Psoas muscle (tissue), 8 donors: ENCODE data around the gene SDHD. TPM values are rescaled to one million over a fixed set of nuclear protein-coding genes. Genes with fewer than 3 reads are reported as not detected.
A peak's percentile ranks its signal among the peaks of the same experiment; 100 is the strongest.

Source experiments
- ATAC-seq, 4 donors: fragments of 200-7000 bp; cut with Tn5 transposase; one replicate each; pipeline ENCODE4 v1.9.1; 2020; ENCODE audit warnings: moderate library complexity in 3 of 4, mild to moderate bottlenecking in 2 of 4
- DNase-seq, 2 donors: peaks; one replicate each; pipeline ENCODE4 v3.0.0-alpha.2; 2020
- H3K27ac ChIP-seq: fragments of 200-600 bp; one replicate; pipeline ENCODE4 v1.8.0; 2022
- H3K27me3 ChIP-seq, 3 donors: fragments of 200-600 bp in 1 of 3; one replicate each; pipeline versions ENCODE4 v1.6.1 to v1.8.0; 2013 to 2022; ENCODE audit warnings: low read length in 2 of 3, mild to moderate bottlenecking in 2 of 3, moderate library complexity in 1 of 3; ENCODE audit not compliant: insufficient read depth in 3 of 3
- H3K36me3 ChIP-seq, 2 donors: fragments of 200-600 bp in 1 of 2; one replicate each; pipeline versions ENCODE4 v1.6.1 to v1.8.0; 2013 to 2022; ENCODE audit warnings: low read depth in 1 of 2, mild to moderate bottlenecking in 1 of 2, moderate library complexity in 1 of 2; ENCODE audit not compliant: insufficient read depth in 1 of 2
- H3K4me1 ChIP-seq: fragments of 200-600 bp; one replicate; pipeline ENCODE4 v1.8.0; 2022
- H3K4me3 ChIP-seq: fragments of 200-600 bp; one replicate; pipeline ENCODE4 v1.8.0; 2022; ENCODE audit warnings: mild to moderate bottlenecking
- H3K9me3 ChIP-seq: fragments of 200-600 bp; one replicate; pipeline ENCODE4 v1.8.0; 2022
- CTCF ChIP-seq: fragments of 200-600 bp; IDR thresholded peaks from one replicate; pipeline ENCODE4 v1.8.0; 2022; ENCODE audit warnings: antibody characterized with exemption
- WGBS, 3 donors: extraction: QIAGEN DNeasy Blood & Tissue Kit; methylation state at CpG; one replicate each; pipeline versions ENCODE4 v1.1.6 to v1.1.7; 2013; 5-methylcytosine and 5-hydroxymethylcytosine counted together
- intact Hi-C, 2 donors: fragments of 100-400 bp; cut with DNase I; formaldehyde crosslinking; loops; one replicate each; pipeline versions ENCODE4 v1.11.0 to v1.14.2; 2022
- polyA plus RNA-seq, 3 donors: library from polyadenylated mRNA; stranded (reverse); fragments of 200-250 nt; gene quantifications; one replicate each; pipeline ENCODE4 v1.2.3, GENCODE V29; 2013
- total RNA-seq, 4 donors: library from RNA; stranded (reverse); fragmentation: NEBNext Ultra II Directional in 2 of 4; extraction: Animal tissue kit (Norgen Biotek cat#: 25700) in 2 of 4; gene quantifications; one replicate each; pipeline versions ENCODE4 v1.2.1 to v1.2.4, GENCODE V29; 2021 to 2023
- donor health status: healthy with polysubstance abuse.
- donor health status: DM: no; HTN: no; CAD: no; lungs with moderate emphysema.
- donor health status: Bipolar disorder and iron deficiency.
- donor health status: healthy.
- donor health status: DM: yes; HTN: yes; CAD: no.
- donor health status: DM: no; HTN: no; CAD: no.
- donor health status: DM: no; HTN: no; CAD: no.
- donor health status: DM: yes; HTN: yes; CAD: no.

The SDHD gene
- total and polyA plus RNA-seq, 7 donors = 168 to 264 (median 219) TPM

- TF ChIP-seq CTCF = peak; percentile 64
- H3K4me3 ChIP-seq = no peak overlapping the region
- 55 to 65% (median 60%) methylated on average over 6 of the region's 6 CpGs for WGBS, 3 donors
- DNase-seq (no peak), ATAC-seq (peak; percentile 75 to 89 (median 83))
- peaks cover 17% of the 10 kb centered on the region for H3K4me1 ChIP-seq
- no peaks in the 10 kb centered on the region for H3K9me3 ChIP-seq
- no peaks in the 10 kb centered on the region for H3K36me3 ChIP-seq
- H3K27me3 ChIP-seq = no peaks in the 10 kb centered on the region
- no peak overlapping the region for H3K27ac ChIP-seq
- intact Hi-C loops = loop anchor here (2.0 to 5.0 kb wide), 3 partner anchors 63 to 169 kb away; partner anchors contain the start of gene BCO2 (in 1 of the 2)
Observed at GRCh38 chr11:112113539-112114457, 27.1 kb downstream of the SDHD start.

GRCh38 chr11:112114460-112114859 lies 27.8 kb downstream of the SDHD start:
- H3K27me3 ChIP-seq = no peaks in the 10 kb centered on the region
- 91 to 97% (median 96%) methylated on average over 2 of the region's 2 CpGs for WGBS, 3 donors
- no peak overlapping the region for H3K4me3 ChIP-seq
- peaks cover 17% of the 10 kb centered on the region for H3K4me1 ChIP-seq
- H3K27ac ChIP-seq = no peak overlapping the region
- H3K36me3 ChIP-seq = peaks cover 0 to 3% of the 10 kb centered on the region in 2 donors
- TF ChIP-seq CTCF = no peak
- intact Hi-C loops = loop anchor here (2.0 to 5.0 kb wide), 3 partner anchors 62 to 168 kb away; partner anchors contain the start of gene BCO2 (in 1 of the 2)
- no peak for DNase-seq
- no peaks in the 10 kb centered on the region for H3K9me3 ChIP-seq
- ATAC-seq = no peak

- no peak for TF ChIP-seq CTCF
- no peak for DNase-seq
- Histone ChIP-seq H3K4me3 (no peak overlapping the region), H3K36me3 (peaks cover 0 to 3% of the 10 kb centered on the region in 2 donors), H3K4me1 (peaks cover 24% of the 10 kb centered on the region), H3K9me3 (no peaks in the 10 kb centered on the region), H3K27me3 (no peaks in the 10 kb centered on the region), H3K27ac (no peak overlapping the region)
- intact Hi-C loops = loop anchor here in 1 of 2 donors (2.0 kb wide), 1 partner anchor 61 kb away; no protein-coding TSS in a partner anchor
- 65 to 70% (median 70%) methylated on average over 5 of the region's 5 CpGs for WGBS, 3 donors
- no peak for ATAC-seq
Observed at GRCh38 chr11:112115386-112115785, 28.7 kb downstream of the SDHD start.

- peaks cover 0 to 3% of the 10 kb centered on the region in 2 donors for H3K36me3 ChIP-seq
- DNase-seq (no peak), ATAC-seq (peak in 3 of 4 donors; percentile 50 to 60 (median 58))
- intact Hi-C loops = no loop called here
- H3K27ac ChIP-seq = peak overlapping the region; percentile 27
- no peaks in the 10 kb centered on the region for H3K9me3 ChIP-seq
- H3K4me1 ChIP-seq = peaks cover 24% of the 10 kb centered on the region
- 69 to 91% (median 79%) methylated on average over 2 of the region's 2 CpGs for WGBS, 3 donors
- H3K27me3 ChIP-seq = no peaks in the 10 kb centered on the region
- TF ChIP-seq CTCF = no peak
- no peak overlapping the region for H3K4me3 ChIP-seq
Observed at GRCh38 chr11:112118176-112118575, 31.5 kb downstream of the SDHD start.
